NT2/D1 (cell line): ENCODE results near the gene FAM50B.

Experiments
- SUZ12 ChIP-seq: IDR thresholded peaks from 2 replicates; pipeline ENCODE4 v1.6.1; 2011; ENCODE audit not compliant: insufficient read length, insufficient read depth; ENCODE audit errors: extremely low read depth
- YY1 ChIP-seq: IDR thresholded peaks from 2 replicates; pipeline ENCODE4 v1.6.1; 2011; ENCODE audit not compliant: insufficient read length, insufficient read depth
- ZNF274 ChIP-seq: IDR thresholded peaks from 2 replicates; pipeline ENCODE4 v1.6.1; 2011; ENCODE audit warnings: mild to moderate bottlenecking, low read depth, low read length

DNA sequence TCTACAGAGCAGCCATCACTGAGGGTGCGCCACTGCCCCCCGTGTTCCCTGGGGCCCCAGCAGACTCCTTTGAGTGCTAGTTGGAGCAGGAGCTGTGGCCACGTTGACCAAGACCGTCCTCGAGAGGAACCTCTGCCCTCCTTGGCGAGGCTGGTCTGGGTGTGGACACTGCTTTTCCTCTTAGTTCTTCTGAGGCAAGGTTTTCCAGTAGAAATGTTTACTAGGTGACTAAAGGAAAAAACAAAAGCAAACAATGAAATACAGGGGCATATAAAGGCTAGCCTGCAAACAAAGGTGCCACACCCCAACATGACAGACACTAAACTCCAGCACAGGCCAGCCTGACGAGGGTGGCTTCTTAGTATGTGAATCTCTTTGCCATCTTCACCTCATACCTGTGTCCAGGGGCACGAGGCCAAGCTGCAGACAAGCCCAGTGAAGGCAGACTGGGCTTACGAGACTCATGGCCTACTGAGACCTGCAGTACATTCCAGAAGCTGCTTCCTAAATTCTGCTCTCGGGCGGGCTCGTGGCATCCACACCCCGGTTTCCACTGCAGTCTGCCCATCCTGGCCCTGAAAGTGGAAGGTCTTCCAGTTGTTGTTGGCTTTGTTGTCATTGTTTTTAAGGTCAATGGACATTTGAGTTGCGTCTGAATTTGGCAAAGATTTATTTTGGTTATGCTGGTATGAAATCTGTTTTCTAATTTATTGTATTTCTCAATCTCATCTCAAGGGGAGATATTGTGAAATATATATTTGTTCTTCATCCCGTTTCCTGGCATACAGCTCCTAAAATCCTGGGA lies 39.2 kb downstream of the FAM50B start:
- TF ChIP-seq ZNF274, result no peak
- TF ChIP-seq YY1, result no peak
- TF ChIP-seq SUZ12, result no peak
